OCI-LY1 (cell line): ENCODE results near the gene HOXC5.

Source experiments
- CTCF ChIP-seq: fragments of 200-600 bp; sonication (generic), shearing (Covaris generic); IDR thresholded peaks from 2 replicates; pipeline ENCODE4 v1.5.1; 2017; ENCODE audit warnings: mild to moderate bottlenecking, antibody characterized with exemption, low read length, moderate library complexity, mixed read lengths
- EZH2 ChIP-seq: fragments of 200-600 bp; sonication (generic), shearing (Covaris generic); IDR thresholded peaks from 2 replicates; pipeline ENCODE4 v1.8.0; 2017; ENCODE audit warnings: borderline replicate concordance, mixed run types, mild to moderate bottlenecking, antibody characterized with exemption, low read length, moderate library complexity, mixed read lengths

- TF ChIP-seq CTCF (no peak), EZH2 (no peak)
These were observed 19.7 kb downstream of the HOXC5 start for GRCh38 chr12:54052438-54053002.
